HCT116 (cell line): ENCODE data around the gene PRRC2A. TPM values are rescaled to one million over a fixed set of nuclear protein-coding genes. Genes with fewer than 3 reads are reported as not detected.

ENCODE experiments used
- ATAC-seq: fragments of 200-7000 bp; cut with Tn5 transposase; 2 replicates; pipeline ENCODE4 v1.9.1; 2020; ENCODE audit warnings: mild to moderate bottlenecking, moderate library complexity
- BruUV-seq: library from RNA; stranded (reverse); fragments of 400-500 nt; replicated peaks from 2 replicates; lab custom pipeline; 2021; lab: Mats Ljungman, UMichigan
- CTCF ChIA-PET: fragments of 300-600 bp; sonication (Branson Sonifier 250); formaldehyde crosslinking; loops from one replicate; lab custom pipeline; 2021; ENCODE audit warnings: antibody characterized with exemption; lab: Charles Lee
- POLR2A ChIA-PET: fragments of 300-600, 350-600 bp; sonication (Branson Sonifier 250); formaldehyde crosslinking; loops from one replicate; lab custom pipeline; 2021; ENCODE audit warnings: antibody characterized with exemption; lab: Charles Lee
- RAD21 ChIA-PET, 2 experiments: fragments of 300-600 bp; sonication (Branson Sonifier 250); formaldehyde crosslinking; loops; one replicate each; lab custom pipeline; 2023; ENCODE audit warnings: low total read pairs in 2 of 2; ENCODE audit not compliant: uncharacterized antibody in 2 of 2, unreplicated experiment in 2 of 2, low non-redundant PET in 1 of 2; lab: Charles Lee
- DNase-seq: peaks from one replicate; pipeline ENCODE4 v3.0.0-alpha.2; 2010; ENCODE audit warnings: low read depth, low spot score
- H2AFZ ChIP-seq: fragments of 200-600 bp; shearing (Covaris generic), sonication (generic); 2 replicates; pipeline ENCODE4 v1.6.1; 2017; ENCODE audit warnings: low read depth, mixed run types, mixed read lengths, antibody characterized with exemption, low read length; ENCODE audit not compliant: poor library complexity, severe bottlenecking
- H3K27ac ChIP-seq: 2 replicates; pipeline ENCODE4 v1.5.1; 2012; ENCODE audit warnings: low read depth, low read length
- H3K27me3 ChIP-seq: fragments of 200-600 bp; sonication (generic); 2 replicates; pipeline ENCODE4 v1.6.1; 2016; ENCODE audit warnings: mixed run types, low read length, mixed read lengths; ENCODE audit not compliant: insufficient read depth
- H3K36me3 ChIP-seq, 2 experiments: fragments of 200-500 bp in 1 of 2; fragments of 200-600 bp in 1 of 2; sonication (Bioruptor generic) in 1 of 2; sonication (generic) in 1 of 2; 2 replicates each; pipeline versions ENCODE4 v1.5.1 to v1.6.1; 2014 to 2016; ENCODE audit warnings: low read length in 2 of 2, inconsistent platforms in 1 of 2, mixed read lengths in 1 of 2, mixed run types in 1 of 2; ENCODE audit not compliant: insufficient read depth in 2 of 2, control insufficient read depth in 1 of 2
- H3K4me1 ChIP-seq, 2 experiments: fragments of 200-600 bp in 1 of 2; sonication (generic) in 1 of 2; 2 replicates each; pipeline versions ENCODE4 v1.5.1 to v1.6.1; 2012 to 2017; ENCODE audit warnings: low read length in 2 of 2, inconsistent platforms in 1 of 2, mild to moderate bottlenecking in 1 of 2, mixed read lengths in 1 of 2, mixed run types in 1 of 2, moderate library complexity in 1 of 2; ENCODE audit not compliant: insufficient read depth in 2 of 2, control insufficient read depth in 1 of 2
- H3K4me2 ChIP-seq: fragments of 200-600 bp; sonication (generic); 2 replicates; pipeline ENCODE4 v1.6.1; 2017; ENCODE audit warnings: mixed run types, low read length, mixed read lengths
- H3K4me3 ChIP-seq, 2 experiments: fragments of 200-600 bp in 1 of 2; sonication (generic) in 1 of 2; replicated peaks in 1 of 2; 2 replicates each; pipeline ENCODE4 v1.5.1; 2011 to 2016; ENCODE audit warnings: low read length in 2 of 2, control low read depth in 1 of 2, low read depth in 1 of 2, mild to moderate bottlenecking in 1 of 2, mixed read lengths in 1 of 2, mixed run types in 1 of 2
- H3K79me2 ChIP-seq: fragments of 200-600 bp; sonication (generic); 2 replicates; pipeline ENCODE4 v1.6.1; 2017; ENCODE audit warnings: mild to moderate bottlenecking, mixed run types, low read length, moderate library complexity, mixed read lengths; ENCODE audit not compliant: insufficient read depth
- H3K9ac ChIP-seq: fragments of 200-600 bp; sonication (generic); 2 replicates; pipeline ENCODE4 v1.6.1; 2016; ENCODE audit warnings: low read length, mixed read lengths
- H3K9me2 ChIP-seq: fragments of 200-600 bp; sonication (generic), shearing (Covaris generic); 2 replicates; pipeline ENCODE4 v1.6.1; 2017; ENCODE audit warnings: mixed run types, mild to moderate bottlenecking, moderate library complexity; ENCODE audit not compliant: insufficient read depth
- H3K9me3 ChIP-seq, 2 experiments: fragments of 200-500 bp in 1 of 2; fragments of 200-600 bp in 1 of 2; sonication (Bioruptor generic) in 1 of 2; sonication (generic) in 1 of 2; 2 replicates each; pipeline ENCODE4 v1.6.1; 2014 to 2017; ENCODE audit warnings: low read length in 2 of 2, mixed read lengths in 2 of 2, inconsistent platforms in 1 of 2, low read depth in 1 of 2, mild to moderate bottlenecking in 1 of 2, mixed run types in 1 of 2, moderate library complexity in 1 of 2; ENCODE audit not compliant: control insufficient read depth in 1 of 2, insufficient read depth in 1 of 2
- H4K20me1 ChIP-seq: fragments of 200-600 bp; sonication (generic), shearing (Covaris generic); 2 replicates; pipeline ENCODE4 v1.6.1; 2017; ENCODE audit warnings: mixed run types, mild to moderate bottlenecking, moderate library complexity; ENCODE audit not compliant: insufficient read depth
- ATF3 ChIP-seq: IDR thresholded peaks from 2 replicates; pipeline ENCODE4 v1.6.1; 2012
- CBX3 ChIP-seq: IDR thresholded peaks from 2 replicates; pipeline ENCODE4 v1.6.1; 2012; ENCODE audit warnings: low read depth
- EGR1 ChIP-seq: IDR thresholded peaks from 2 replicates; pipeline ENCODE4 v1.6.1; 2012; ENCODE audit warnings: low read depth
- ELF1 ChIP-seq: IDR thresholded peaks from 2 replicates; pipeline ENCODE4 v1.6.1; 2012; ENCODE audit warnings: low read depth, borderline replicate concordance
- EZH2 ChIP-seq: fragments of 200-600 bp; sonication (generic); IDR thresholded peaks from 2 replicates; pipeline ENCODE4 v1.6.1; 2017; ENCODE audit warnings: antibody characterized with exemption, mixed run types
- EZH2phosphoT487 ChIP-seq: fragments of 200-600 bp; IDR thresholded peaks from 2 replicates; pipeline ENCODE4 v1.6.1; 2018; ENCODE audit warnings: antibody characterized with exemption, borderline replicate concordance
- REST ChIP-seq: IDR thresholded peaks from 2 replicates; pipeline ENCODE4 v1.6.1; 2012; ENCODE audit warnings: low read depth
- SIN3A ChIP-seq: IDR thresholded peaks from 2 replicates; pipeline ENCODE4 v1.6.1; 2012; ENCODE audit warnings: low read depth
- SP1 ChIP-seq: IDR thresholded peaks from 2 replicates; pipeline ENCODE4 v1.6.1; 2012; ENCODE audit warnings: low read depth
- intact Hi-C: fragments of 100-400 bp; cut with micrococcal nuclease; formaldehyde crosslinking; loops from 2 replicates; pipeline ENCODE4 v1.10.0; 2022
- total RNA-seq: library from RNA; stranded (reverse); gene quantifications from one replicate; pipeline ENCODE4 v1.2.1, GENCODE V29; 2021; ENCODE audit not compliant: unreplicated experiment

The PRRC2A gene
- total RNA-seq, 1 experiment from 2014 or later = 250 TPM

- RAD21 ChIA-PET = no interaction called here
- ATAC-seq = peak; percentile 7; the same call in 1 of the 2 replicates
Measured at GRCh38 chr6:31632279-31632946, 11.9 kb downstream of the PRRC2A start.

More at GRCh38 chr6:31632279-31632946, 11.9 kb downstream of the PRRC2A start:
- TF ChIP-seq EZH2 (no peak), SIN3A (no peak), REST (no peak), ATF3 (no peak), SP1 (no peak), ELF1 (no peak), CBX3 (no peak), EGR1 (no peak), EZH2phosphoT487 (no peak)
- TF ChIP-seq, all 23 proteins: peak for 0
- ChIA-PET CTCF (no interaction called here), POLR2A (no interaction called here)
- no peaks in the 10 kb centered on the region for H3K27me3 ChIP-seq
- H3K9ac ChIP-seq = no peak overlapping the region
- no peak overlapping the region for H3K4me3 ChIP-seq
- intact Hi-C loops = no loop called here
- peaks cover 60% of the 10 kb centered on the region; the same call in 1 of the 2 replicates for H3K79me2 ChIP-seq
- peaks cover 58 to 94% of the 10 kb centered on the region in 2 experiments for H3K36me3 ChIP-seq
- H3K27ac ChIP-seq = no peak overlapping the region
- H3K9me2 ChIP-seq = no peaks in the 10 kb centered on the region
- no peak for DNase-seq
- no peaks in the 10 kb centered on the region for H3K4me1 ChIP-seq
- no peaks in the 10 kb centered on the region for H4K20me1 ChIP-seq
- no peak overlapping the region for H3K4me2 ChIP-seq
- H3K9me3 ChIP-seq = no peaks in the 10 kb centered on the region
- H2AFZ ChIP-seq = no peak overlapping the region
- BruUV-seq = no TSS peak
